Endodermal cell (in vitro differentiated cells): Measurements from ENCODE around the gene CALD1. TPM values are rescaled to one million over a fixed set of nuclear protein-coding genes. Genes with fewer than 3 reads are reported as not detected.

ENCODE experiments used
- DNase-seq: peaks from one replicate; pipeline ENCODE4 v3.0.0-alpha.2; 2017
- H3K27ac ChIP-seq: 2 replicates; pipeline ENCODE4 v1.5.1; 2013; ENCODE audit warnings: mild to moderate bottlenecking, low read depth, low read length, moderate library complexity
- H3K27me3 ChIP-seq: 2 replicates; pipeline ENCODE4 v1.6.1; 2013; ENCODE audit warnings: mild to moderate bottlenecking, low read length, moderate library complexity; ENCODE audit not compliant: insufficient read depth, control insufficient read depth, poor library complexity, severe bottlenecking
- H3K36me3 ChIP-seq: 2 replicates; pipeline ENCODE4 v1.7.0; 2013; ENCODE audit warnings: mild to moderate bottlenecking, low read length, moderate library complexity; ENCODE audit not compliant: control insufficient read depth, insufficient read depth
- H3K4me1 ChIP-seq: one replicate; pipeline ENCODE4 v1.7.0; 2013; ENCODE audit warnings: low read length; ENCODE audit not compliant: control insufficient read depth, insufficient read depth
- H3K4me3 ChIP-seq: 2 replicates; pipeline ENCODE4 v1.5.1; 2013; ENCODE audit warnings: mild to moderate bottlenecking, low read length, moderate library complexity
- H3K9ac ChIP-seq: 2 replicates; pipeline ENCODE4 v1.6.1; 2013; ENCODE audit warnings: mild to moderate bottlenecking, low read length, moderate library complexity; ENCODE audit not compliant: poor library complexity, severe bottlenecking; ENCODE audit errors: extremely low read depth
- H3K9me3 ChIP-seq: 2 replicates; pipeline ENCODE4 v1.6.1; 2013; ENCODE audit warnings: mild to moderate bottlenecking, low read length, moderate library complexity; ENCODE audit not compliant: control insufficient read depth
- H3K27ac Mint-ChIP-seq: 2 replicates; pipeline ENCODE4 v1.8.0; 2020; ENCODE audit warnings: mixed read lengths
- H3K27me3 Mint-ChIP-seq: 2 replicates; pipeline ENCODE4 v1.8.0; 2021; ENCODE audit warnings: mild to moderate bottlenecking, mixed read lengths; ENCODE audit not compliant: insufficient read depth
- H3K36me3 Mint-ChIP-seq: 2 replicates; pipeline ENCODE4 v1.8.0; 2020; ENCODE audit warnings: low read depth, mixed read lengths
- H3K4me1 Mint-ChIP-seq: 2 replicates; pipeline ENCODE4 v1.8.0; 2020; ENCODE audit warnings: mixed read lengths
- H3K4me3 Mint-ChIP-seq: 2 replicates; pipeline ENCODE4 v1.8.0; 2020; ENCODE audit warnings: mild to moderate bottlenecking, moderate library complexity, mixed read lengths
- H3K9me3 Mint-ChIP-seq: 2 replicates; pipeline ENCODE4 v1.8.0; 2020; ENCODE audit warnings: mild to moderate bottlenecking, mixed read lengths
- WGBS, 2 experiments: methylation state at CpG; one replicate each; pipeline versions ENCODE4 v1.1.5 to v1.1.7; 2013; ENCODE audit warnings: missing lambda C conversion rate in 2 of 2, mixed read lengths in 1 of 2; ENCODE audit not compliant: insufficient coverage in 1 of 2, insufficient read length in 1 of 2; 5-methylcytosine and 5-hydroxymethylcytosine counted together
- total RNA-seq, 2 donors: library from RNA; stranded (reverse); fragmentation: NEBNext Ultra II Directional in 1 of 2; extraction: Animal tissue kit (Norgen Biotek cat#: 25700) in 1 of 2; gene quantifications; 2 replicates in 1 of 2; 3 replicates in 1 of 2; pipeline ENCODE4 v1.2.1, GENCODE V29; 2021
- TF ChIP-seq, protein P1 (sequence below): fragments of 200-600 bp; sonication (generic); conservative IDR thresholded peaks from 2 replicates; pipeline ENCODE4 v1.5.0; 2021; ENCODE audit warnings: antibody characterized with exemption, mild to moderate bottlenecking

Gene CALD1
- total RNA-seq, 2 donors from 2014 or later, result 111 to 132 TPM

DNA sequence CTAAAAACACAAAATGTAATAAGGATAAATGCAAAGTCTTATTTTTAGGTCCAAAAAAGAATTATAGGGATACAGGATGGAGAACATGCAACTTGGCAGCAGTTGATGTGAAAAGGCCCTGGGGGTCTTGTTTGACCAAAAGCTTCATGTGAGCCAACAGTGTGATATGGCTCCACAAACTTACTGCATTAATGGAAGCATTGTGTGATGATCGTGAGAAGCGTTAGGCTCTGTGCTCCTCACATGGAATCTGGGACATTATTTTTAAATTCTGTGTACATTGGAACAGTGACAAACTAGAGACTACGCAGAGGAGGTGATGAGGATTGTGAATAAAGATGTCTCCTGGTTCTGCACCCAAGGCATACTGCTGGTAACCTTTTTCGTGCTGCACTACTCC is 39.1 kb upstream of the CALD1 start:
- WGBS, 2 experiments, result 69 to 71% methylated on average over 4 of the region's 4 CpGs
- H3K4me1 ChIP-seq, result no peaks in the 10 kb centered on the region

DNA sequence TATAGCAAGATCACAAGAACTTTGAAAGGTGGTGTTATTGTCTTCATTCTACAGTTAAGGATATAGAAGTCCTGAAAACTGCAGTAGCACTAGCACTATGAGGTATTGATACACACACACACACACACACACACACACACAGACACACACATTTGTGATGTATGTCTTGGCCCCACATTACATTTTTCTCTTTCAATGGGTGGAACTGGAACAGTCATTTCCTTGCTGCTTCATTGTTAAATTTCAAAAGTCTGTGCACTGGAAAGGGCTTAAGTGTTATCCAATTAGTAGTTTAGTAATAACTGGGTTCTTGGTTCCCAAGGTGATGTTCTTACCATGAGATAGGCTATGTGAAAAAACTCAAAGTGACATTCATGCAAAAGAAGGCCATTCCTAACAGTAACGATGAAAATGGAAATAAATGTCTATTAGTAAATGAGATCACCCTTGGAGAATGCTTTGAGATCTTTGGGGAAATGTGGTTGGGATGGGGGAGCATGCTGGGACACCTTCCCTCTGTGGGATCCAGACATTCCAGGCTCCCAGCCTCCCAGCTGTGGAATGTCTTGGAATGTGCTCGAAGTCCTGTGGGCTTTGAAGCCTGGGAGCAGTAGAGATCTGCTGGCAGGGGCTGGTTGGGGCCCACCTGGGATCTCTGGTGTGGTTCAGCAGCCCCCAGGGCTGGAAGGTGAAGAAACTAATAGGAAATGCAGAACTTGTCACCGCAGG is 37.4 kb upstream of the CALD1 start:
- DNase-seq, result peak; percentile 90
- no peak overlapping the region for H3K27ac ChIP-seq
- no peaks in the 10 kb centered on the region for H3K4me1 ChIP-seq
- H3K27me3 Mint-ChIP-seq, result no peaks in the 10 kb centered on the region
- no peaks in the 10 kb centered on the region for H3K36me3 Mint-ChIP-seq
- H3K4me1 Mint-ChIP-seq, result peaks cover 27% of the 10 kb centered on the region
- H3K4me3 Mint-ChIP-seq, result no peak overlapping the region
- H3K4me3 ChIP-seq, result no peak overlapping the region
- H3K9ac ChIP-seq, result no peak overlapping the region
- H3K9me3 Mint-ChIP-seq, result no peaks in the 10 kb centered on the region
- no peaks in the 10 kb centered on the region for H3K36me3 ChIP-seq
- no peaks in the 10 kb centered on the region for H3K9me3 ChIP-seq
- peak overlapping the region; percentile 88 for H3K27ac Mint-ChIP-seq
- H3K27me3 ChIP-seq, result no peaks in the 10 kb centered on the region
- TF ChIP-seq, protein P1, sequence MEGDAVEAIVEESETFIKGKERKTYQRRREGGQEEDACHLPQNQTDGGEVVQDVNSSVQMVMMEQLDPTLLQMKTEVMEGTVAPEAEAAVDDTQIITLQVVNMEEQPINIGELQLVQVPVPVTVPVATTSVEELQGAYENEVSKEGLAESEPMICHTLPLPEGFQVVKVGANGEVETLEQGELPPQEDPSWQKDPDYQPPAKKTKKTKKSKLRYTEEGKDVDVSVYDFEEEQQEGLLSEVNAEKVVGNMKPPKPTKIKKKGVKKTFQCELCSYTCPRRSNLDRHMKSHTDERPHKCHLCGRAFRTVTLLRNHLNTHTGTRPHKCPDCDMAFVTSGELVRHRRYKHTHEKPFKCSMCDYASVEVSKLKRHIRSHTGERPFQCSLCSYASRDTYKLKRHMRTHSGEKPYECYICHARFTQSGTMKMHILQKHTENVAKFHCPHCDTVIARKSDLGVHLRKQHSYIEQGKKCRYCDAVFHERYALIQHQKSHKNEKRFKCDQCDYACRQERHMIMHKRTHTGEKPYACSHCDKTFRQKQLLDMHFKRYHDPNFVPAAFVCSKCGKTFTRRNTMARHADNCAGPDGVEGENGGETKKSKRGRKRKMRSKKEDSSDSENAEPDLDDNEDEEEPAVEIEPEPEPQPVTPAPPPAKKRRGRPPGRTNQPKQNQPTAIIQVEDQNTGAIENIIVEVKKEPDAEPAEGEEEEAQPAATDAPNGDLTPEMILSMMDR, result no peak
- WGBS, 2 experiments, result 52 to 66% methylated on average over 2 to 3 of the region's 3 CpGs

More for the DNA sequence above, 39.1 kb upstream of the CALD1 start:
- TF ChIP-seq, protein P1, result no peak
- Mint-ChIP-seq H3K4me1 (peaks cover 27% of the 10 kb centered on the region), H3K36me3 (no peaks in the 10 kb centered on the region), H3K4me3 (no peak overlapping the region), H3K27ac (no peak overlapping the region), H3K9me3 (no peaks in the 10 kb centered on the region), H3K27me3 (no peaks in the 10 kb centered on the region)
- Histone ChIP-seq H3K9ac (no peak overlapping the region), H3K27me3 (no peaks in the 10 kb centered on the region), H3K36me3 (no peaks in the 10 kb centered on the region), H3K9me3 (no peaks in the 10 kb centered on the region), H3K4me3 (no peak overlapping the region), H3K27ac (no peak overlapping the region)
- peak; percentile 11 for DNase-seq

DNA sequence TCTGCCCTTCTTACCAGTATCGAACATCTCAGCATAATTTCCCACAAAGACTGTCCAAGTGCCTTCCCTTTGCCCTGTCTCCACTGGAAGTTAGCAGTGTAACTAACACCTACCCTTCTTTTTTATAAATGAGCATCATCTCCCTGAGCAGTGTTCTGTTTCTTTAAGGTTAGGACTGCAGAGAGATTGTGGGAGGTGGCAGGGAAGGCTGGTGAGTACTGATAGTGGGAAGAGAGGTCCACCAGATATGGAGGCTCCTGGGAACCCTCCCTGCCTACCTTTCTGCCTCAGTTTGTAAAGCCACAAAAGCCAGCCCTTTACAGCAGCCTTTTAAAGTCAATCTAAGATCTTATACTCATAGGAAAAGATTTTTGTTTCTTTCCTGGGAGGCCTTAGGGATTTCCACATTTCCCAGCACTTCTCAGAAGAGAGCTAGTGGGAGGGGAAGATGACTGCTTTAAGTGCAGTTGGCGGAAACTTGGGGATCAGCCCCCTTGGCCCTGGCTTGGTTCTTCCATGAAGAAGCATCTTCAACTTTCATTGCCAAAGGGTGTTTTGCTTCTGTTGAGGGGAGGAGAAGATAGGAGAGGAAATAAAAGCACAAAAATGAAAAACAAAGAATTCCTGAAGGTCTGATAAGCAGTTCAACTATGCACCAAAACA is 36.6 kb upstream of the CALD1 start:
- DNase-seq, result no peak
- peak overlapping the region; percentile 88 for H3K27ac Mint-ChIP-seq
- Histone ChIP-seq H3K4me1 (no peaks in the 10 kb centered on the region), H3K27me3 (no peaks in the 10 kb centered on the region), H3K27ac (no peak overlapping the region), H3K4me3 (no peak overlapping the region), H3K36me3 (no peaks in the 10 kb centered on the region), H3K9me3 (no peaks in the 10 kb centered on the region), H3K9ac (no peak overlapping the region)
- no peaks in the 10 kb centered on the region for H3K27me3 Mint-ChIP-seq
- TF ChIP-seq, protein P1, result no peak
- 45 to 50% methylated on average over 2 of the region's 2 CpGs for WGBS, 2 experiments
- H3K4me1 Mint-ChIP-seq, result peaks cover 27% of the 10 kb centered on the region
- no peak overlapping the region for H3K4me3 Mint-ChIP-seq
- H3K9me3 Mint-ChIP-seq, result no peaks in the 10 kb centered on the region
- no peaks in the 10 kb centered on the region for H3K36me3 Mint-ChIP-seq
